AG09319 (cell line): ENCODE results near the gene SPRED2.

Experiments used
- DNase-seq: peaks from one replicate; pipeline ENCODE4 v3.0.0-alpha.2; 2010; ENCODE audit warnings: low read depth; ENCODE audit errors: extremely low read depth
- CTCF ChIP-seq: IDR thresholded peaks from 2 replicates; pipeline ENCODE4 v1.5.1; 2011; ENCODE audit warnings: low read depth, mild to moderate bottlenecking, inconsistent platforms, low read length, moderate library complexity

Gene SPRED2

GRCh38 chr2:65282477-65283053 is 149.8 kb downstream of the SPRED2 start:
- no peak for TF ChIP-seq CTCF
- DNase-seq: no peak

DNA sequence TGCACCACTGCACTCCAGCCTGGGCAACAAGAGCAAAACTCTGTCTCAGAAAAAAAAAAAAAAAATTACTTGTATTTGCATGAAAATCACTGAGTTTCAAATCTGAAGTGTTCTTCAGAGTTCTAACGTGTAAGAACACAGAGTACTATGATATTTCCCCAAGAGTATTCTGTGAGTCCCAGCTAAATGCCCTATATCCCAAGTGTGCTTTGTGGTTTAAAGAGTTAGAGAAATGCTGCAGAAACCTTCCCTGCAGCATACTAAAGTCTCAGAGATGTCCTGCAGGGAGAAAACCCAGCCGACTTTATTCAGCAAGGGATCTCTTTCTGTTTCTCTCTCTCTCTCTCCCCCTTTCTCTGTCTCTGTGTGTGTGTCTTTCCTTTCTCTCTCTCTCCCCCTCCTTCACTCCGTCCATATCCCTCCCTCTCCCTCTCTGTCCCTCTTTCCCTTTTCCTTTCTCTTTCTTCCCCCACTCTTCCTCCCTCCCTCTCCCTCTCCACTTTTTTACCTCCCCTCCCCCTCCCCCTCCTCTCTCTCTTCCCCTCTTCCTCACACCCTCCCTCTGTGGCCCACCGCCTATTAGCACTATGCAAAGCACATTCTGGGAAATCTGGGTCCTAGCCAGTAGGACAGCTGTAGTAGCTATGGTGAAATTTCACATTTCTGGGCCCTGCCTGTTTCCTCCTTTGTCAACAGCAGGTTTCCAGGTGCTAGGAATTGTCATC is 150.6 kb downstream of the SPRED2 start:
- TF ChIP-seq CTCF: no peak

DNA sequence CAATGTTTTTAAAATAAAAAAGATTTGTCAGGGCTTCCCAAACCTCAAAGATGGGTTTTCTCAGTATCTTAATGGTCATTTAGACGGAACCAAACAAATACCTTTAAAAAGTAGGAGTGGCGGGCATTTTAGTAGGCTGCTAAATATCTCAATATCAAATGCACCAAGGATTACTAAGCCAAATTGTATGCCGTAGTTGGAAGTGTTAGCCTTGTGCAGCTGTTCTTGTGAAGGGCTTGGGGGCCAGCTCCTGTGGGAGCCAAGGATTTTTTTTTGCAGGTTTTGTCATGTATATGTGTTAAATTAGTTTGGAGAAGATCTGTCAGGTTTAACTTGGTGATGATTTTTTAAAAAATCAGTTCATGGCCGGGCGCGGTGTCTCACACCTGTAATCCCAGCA is 152.6 kb downstream of the SPRED2 start:
- DNase-seq: no peak
- TF ChIP-seq CTCF: no peak

More for the DNA sequence above, 150.6 kb downstream of the SPRED2 start:
- DNase-seq: no peak

GRCh38 chr2:65278531-65278981 is 153.8 kb downstream of the SPRED2 start:
- no peak for DNase-seq
- no peak for TF ChIP-seq CTCF

GRCh38 chr2:65277791-65278483 is 154.5 kb downstream of the SPRED2 start:
- TF ChIP-seq CTCF: no peak; the same call in 1 of the 2 replicates
- no peak for DNase-seq

GRCh38 chr2:65277118-65277517 is 155.3 kb downstream of the SPRED2 start:
- TF ChIP-seq CTCF: no peak
- DNase-seq: no peak

- no peak for TF ChIP-seq CTCF
- DNase-seq: no peak
These were observed 155.8 kb downstream of the SPRED2 start for GRCh38 chr2:65276609-65277008.
